GM19463 (cell line): ENCODE measurements around the gene FAF2.
A peak's percentile ranks its signal among the peaks of the same experiment; 100 is the strongest.
"Not testable (repeated sequence)": the region's sequence is repeated elsewhere in the genome, so short reads cannot be mapped to it uniquely, and the experiment has no call there.

Experiments used
- ATAC-seq: cut with Tn5 transposase; IDR thresholded peaks from one replicate; pipeline ENCODE4 v1.9.1; 2021; ENCODE audit warnings: mild to moderate bottlenecking, moderate library complexity; ENCODE audit not compliant: unreplicated experiment

Gene FAF2

DNA sequence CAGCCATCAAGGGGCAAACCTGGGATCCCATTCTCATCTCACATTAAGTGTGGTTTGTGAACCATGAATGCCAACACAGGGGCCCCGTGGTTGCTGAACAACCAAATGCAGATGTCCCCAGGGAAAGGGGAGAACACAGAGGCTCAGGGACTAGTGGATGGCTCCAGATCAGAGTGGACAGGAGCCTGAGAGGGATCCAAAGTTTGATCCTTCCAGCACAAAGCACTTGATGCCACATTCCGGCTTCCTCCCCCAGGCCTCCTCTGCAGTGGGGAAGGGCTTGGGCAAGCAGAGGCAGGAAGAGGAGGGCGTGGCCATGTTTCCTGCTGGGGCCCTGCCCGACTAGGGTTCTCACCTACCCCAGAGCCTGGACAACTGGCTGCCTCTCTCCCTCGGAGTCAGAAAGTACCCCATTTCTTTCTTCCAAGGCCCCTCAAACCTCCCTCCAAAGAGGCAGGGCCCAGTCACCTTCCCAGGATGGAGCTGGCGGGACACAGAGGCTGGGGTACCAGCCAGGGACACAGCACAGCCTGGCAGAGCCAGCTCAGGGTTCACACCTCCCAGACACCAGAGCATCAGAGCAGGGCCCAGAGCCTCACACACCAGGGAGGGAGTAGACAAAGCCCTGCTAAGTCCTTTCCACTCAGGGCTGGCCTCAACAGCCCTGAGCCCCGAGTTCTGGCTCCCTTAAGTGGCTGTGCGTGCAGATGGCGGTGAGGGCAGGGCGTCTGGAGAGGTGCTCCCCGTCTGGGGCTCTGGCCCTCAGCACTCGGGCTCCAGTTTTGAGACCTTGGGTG lies 93.4 kb downstream of the FAF2 start:
- no peak for ATAC-seq

DNA sequence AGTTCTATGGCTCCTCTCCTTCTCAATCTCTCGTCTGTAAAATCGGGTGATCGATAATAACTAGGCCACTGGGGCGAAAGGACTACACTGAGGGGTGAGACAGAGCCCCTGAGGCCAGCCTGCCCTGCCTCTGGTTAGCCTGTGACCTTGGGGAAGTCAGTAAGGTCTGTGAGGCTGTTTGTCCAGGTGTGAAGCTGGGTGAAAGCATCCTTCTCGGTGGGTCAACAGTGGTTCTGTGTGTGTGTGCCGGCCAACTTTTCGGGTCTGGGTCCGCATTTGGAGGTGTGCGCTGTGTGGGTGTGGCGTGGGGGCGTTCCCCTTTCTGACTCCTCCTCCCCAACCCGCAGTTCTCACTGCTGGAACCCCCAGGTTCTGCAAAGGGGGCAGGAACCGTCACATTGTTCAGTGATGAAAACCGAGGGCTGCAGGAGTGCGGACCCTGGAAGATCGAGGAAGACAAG lies 94.0 kb downstream of the FAF2 start:
- ATAC-seq, result no peak

DNA sequence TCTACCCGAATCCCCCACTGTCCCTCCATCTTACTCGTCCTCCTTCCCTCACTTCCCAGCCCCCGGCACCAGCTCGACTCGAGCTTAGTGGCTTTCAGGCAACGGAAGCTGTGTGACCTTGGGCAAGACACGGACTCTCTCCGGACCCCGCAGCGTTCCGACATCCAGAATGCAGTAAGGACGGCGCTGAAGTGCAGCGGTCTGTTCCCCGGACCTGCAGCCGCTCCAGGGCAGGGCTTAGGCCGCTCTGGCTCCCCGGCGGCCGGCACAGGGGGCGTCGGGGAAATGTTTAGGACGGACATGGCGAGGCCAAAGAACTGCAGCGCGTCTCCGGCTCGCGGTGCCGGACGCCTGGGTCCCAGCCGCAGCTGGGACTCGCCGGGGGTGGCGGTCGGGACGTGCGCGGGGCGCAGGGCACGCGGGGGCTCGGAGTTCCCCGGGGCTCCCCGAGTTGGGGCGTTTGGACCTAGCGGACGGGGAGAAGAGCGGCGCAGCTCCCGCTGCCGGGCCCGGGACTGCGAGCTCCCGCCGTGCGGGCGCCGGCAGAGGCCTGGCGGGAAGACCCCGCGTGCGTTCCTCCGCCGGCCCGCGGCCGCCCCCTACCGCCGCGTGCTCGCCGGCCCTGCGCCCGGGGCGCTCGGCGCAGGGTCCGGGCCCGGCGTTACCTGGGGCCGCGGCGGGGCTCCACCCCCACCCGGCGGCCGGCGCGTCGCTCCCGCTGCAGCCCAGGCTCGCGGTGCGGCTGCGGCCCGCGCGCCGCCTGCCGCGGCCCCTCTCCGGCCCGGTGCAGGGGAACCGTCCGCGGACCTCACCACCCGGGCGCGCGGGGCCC lies 94.6 kb downstream of the FAF2 start:
- ATAC-seq, result peak; percentile 52

DNA sequence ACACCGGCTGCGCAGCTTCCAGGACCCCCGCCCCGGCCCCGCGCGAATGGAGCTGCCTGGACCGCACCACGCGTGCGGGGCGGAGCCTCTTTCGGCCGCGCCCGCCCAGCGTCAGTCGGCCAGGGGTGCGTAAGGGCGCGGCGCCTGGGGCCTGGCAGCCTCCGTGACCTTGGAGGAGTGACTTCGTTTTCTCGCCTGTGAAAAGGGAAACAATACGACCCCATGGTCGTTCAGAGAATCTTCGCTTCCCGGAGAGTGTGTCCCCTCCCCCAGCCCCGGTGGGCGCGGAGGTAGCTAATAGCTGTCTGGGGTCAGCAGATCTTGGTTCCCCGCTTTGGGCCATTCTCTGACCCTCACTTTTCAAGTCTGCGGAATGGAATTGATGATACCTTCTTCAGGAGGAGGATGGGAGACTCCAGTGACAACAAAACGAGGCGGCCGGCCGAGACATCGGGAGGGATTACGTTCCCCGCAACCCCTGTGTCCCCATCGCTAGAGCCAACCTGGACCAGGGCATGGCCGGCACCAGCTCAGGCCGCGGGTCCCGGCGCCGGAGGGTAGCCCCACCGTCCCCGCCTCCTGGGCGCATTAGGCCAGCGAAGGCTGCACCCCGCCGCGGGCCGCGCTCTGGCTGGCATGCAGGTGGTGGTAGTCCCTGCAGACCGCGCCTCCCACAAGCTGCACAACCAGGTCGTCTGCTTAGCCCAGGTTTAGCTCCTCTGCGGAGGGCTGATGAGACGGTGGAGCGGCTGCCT lies 95.4 kb downstream of the FAF2 start:
- ATAC-seq, result peak; percentile 78

DNA sequence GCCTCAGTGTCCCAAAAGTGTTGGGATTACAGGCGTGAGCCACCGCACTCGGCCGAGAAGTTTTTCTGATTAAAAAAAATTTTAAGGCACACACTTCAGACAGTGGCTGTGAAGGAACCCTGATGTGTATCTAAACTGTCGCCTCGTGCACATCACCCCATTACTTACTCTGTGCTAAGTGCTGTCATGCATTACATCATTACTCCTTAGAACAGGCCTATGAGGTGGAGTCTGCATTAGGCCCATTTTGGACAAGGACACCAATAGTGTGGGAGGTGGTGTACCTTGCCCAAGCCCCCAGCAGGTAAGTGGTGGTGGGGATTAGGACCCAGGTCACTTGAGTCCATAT lies 97.2 kb downstream of the FAF2 start:
- ATAC-seq, result no peak

DNA sequence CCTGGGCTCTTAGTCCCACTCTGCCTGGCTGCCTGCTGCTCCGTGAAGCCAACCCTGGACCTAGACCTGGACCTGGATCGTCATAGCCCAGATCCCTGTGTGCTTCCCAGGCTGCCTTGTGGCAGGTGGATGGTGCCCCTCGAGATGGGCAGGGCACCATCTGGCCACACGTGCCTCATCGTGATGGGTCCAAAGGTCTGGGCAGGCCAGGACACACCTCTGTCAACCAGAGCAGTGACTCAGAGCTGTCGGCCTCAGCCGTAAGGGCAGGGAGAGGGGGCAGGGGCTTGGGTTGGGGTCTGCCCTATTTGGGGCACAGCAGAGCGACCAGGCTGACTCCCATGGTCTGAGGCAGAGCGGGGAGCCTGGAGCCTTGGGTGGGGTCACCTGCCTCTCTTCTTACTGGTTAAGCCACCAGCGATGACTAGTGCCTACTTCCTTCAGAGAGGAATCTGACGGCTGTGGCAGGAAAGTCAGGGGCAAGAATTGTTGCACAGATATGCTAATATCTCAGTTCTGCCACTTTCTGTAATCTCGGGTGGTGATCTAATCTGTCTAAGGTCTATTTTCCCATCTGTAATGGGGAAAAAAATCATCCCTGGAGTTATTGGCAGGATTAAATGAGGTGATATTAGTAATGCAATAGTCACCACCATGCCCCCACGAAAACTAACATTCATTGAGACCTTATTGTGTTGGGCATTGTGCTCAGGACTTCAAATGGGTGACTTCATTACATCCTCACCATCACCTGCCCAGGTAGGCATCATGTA lies 97.7 kb downstream of the FAF2 start:
- ATAC-seq, result no peak

DNA sequence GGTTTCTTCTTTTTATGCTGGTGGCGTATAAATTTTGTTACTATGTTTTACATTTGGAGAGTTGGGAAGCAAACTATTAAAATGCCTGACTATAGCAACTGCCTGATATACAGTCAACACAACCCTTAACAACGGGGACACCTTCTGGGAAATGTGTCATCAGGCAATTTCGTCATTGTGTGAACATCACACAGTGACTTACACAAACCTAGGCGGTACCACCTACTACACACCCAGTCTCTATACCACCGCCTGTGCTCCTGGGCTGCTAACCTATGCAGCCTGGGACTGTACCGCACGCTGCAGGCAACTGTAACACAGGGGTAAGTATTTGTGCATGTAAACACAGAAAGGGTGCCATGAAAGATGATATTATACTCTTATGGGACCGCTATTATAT lies 99.6 kb downstream of the FAF2 start:
- ATAC-seq, result no peak

DNA sequence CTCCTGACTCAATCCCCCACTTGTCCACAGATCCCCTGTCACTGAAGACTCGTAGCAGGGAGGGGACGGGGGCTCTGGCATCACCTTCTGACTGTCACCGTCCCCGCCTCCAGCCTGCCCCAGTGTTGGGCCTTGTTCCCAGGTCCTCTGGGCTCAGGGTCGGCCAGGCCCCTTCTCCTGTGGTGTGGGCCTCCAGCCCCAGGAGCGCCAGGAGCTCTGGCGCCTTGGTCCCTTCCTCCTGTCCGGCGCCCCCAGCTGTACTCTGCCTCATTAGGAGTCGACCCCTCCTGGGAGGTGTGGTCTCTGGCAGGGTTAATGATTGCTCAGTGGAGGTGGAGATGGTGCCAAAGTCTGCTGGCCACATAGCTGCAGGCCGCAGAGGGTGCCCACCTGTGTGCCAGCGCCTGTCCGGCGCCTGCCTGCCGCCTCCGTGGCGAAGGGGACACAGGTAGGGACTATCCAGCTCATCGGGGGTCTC lies 100.8 kb downstream of the FAF2 start, which contains the start of gene CDHR2:
CDHR2 (plus strand) TSS at position 376 of the 478 bp plus-strand sequence. CDS start 16,011 bp downstream, outside the sequence.
- ATAC-seq, result no peak

DNA sequence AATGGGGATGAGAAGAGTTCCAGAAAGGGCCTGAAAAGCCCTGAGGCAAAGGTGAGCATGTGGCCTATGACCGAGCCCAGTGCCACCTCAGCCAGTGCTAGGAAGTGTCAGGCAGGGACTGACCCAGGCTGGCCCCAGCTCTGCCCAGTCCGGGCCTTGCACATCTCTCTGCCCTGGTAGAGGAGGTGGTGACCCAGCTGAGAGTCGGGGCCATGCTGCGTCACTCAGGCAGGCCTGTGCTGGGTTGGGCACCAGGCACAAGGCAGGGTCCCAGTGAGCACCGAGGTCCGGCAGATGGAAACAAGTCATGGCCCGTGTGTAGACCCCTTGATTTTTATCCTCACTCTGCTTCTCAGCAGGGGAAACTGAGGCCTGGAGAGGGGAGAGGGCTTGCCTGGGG lies 101.7 kb downstream of the FAF2 start:
- no peak for ATAC-seq

DNA sequence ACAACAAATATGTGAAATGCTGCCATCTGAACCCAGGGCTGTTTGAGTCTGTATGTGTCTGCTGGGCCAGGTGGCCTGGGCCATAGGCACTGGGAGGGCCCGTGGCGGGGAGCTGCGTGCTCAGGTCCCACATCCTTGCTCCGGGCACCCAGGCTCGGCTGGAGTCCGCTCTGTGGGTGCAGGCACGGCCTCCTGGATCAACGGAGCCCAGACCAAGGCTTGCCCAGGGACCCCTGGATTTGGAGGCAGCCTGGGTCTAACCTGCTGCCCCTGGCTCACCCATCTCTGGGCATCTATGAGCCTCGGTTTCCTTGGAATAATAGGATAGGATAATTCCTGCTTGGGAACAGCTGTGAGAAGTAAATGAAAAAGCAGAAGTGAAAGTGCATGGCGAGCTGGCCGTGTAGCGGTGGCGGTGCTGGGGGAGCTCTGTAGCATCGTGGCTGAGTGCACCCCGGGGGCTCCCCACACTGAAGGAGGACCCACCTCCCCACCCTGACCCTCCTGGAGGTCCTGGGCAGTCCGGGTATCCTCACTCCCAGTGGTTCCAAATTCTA lies 102.2 kb downstream of the FAF2 start:
- no peak for ATAC-seq

DNA sequence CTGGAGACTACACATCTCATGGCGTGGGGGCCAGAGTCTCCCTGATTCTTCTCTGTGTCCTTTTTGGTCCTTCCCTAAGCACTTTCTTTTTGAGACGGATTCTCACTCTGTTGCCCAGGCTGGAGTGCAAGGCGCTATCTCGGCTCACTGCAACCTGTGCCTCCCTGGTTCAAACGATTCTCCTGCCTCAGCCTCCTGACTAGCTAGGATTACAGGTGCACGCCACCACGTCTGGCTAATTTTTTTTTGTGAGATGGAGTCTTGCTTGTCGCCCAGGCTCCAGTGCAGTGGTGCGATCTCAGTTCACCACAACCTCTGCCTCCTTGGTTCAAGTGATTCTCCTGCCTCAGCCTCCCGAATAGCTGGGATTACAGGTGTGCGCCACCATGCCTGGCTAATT lies 102.8 kb downstream of the FAF2 start:
- not testable (repeated sequence) for ATAC-seq

DNA sequence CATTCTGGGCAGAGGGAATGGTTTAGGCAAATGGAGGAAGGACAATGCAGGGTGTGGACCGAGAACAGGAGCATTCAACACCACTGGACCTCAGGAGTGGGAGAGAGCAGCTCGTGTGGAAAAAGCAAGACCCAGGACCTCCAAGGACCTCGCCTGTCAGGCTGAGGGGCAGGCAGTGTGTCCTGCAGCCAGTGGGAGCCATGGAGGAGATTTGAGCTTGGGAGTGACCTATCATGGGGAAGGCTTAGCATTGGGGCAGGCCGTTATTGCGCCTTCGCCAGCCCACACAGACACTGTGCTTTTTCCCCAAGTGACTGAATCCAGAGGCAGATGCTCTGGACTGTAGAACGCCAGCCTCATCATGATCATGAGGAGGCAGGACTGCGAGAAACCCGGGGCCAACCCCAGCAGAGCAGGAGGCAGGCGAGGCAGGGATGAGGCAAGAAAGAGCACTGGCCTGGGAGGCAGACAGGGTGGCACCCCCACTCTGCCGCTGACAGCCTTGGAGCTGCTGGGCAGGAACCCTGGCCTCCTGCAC lies 104.2 kb downstream of the FAF2 start:
- ATAC-seq, result no peak

DNA sequence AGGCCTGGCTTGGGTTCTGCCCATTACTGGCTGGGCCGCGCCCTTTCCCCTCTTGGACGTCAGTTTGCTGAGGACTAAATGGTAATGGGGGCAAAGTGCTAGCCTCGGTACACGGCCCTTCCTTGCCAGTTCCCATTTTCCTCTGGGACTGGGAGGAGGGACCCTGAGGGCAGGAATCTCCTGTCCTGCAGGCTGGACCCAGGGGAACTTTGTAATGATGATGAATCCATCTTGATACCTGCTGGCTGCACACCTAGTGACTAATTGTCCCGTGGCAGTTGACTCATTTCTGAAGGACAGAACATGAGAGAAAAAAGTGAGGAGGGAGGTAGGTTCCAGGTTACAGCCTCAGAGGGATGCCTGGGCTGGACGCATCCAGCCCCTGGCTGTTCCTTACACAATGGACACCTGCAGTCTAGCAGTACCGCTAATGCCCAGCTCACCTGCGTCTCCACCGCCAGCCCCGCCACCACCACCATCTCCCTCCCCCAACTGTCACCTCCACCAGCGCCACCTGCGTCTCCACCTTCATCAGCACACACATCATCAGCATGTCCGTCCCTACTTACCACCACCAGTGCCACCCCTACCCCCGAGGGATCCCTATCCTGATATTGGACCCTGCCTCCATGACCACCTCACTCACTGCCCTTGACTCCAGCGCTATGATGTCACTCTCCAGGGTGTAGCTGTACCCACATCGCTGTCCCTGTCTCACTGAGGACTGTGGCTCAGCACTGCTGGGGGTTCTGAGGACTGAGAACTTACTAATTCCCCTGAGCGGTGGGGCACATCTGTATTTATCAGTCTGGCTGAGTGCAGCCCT lies 105.3 kb downstream of the FAF2 start:
- no peak for ATAC-seq

DNA sequence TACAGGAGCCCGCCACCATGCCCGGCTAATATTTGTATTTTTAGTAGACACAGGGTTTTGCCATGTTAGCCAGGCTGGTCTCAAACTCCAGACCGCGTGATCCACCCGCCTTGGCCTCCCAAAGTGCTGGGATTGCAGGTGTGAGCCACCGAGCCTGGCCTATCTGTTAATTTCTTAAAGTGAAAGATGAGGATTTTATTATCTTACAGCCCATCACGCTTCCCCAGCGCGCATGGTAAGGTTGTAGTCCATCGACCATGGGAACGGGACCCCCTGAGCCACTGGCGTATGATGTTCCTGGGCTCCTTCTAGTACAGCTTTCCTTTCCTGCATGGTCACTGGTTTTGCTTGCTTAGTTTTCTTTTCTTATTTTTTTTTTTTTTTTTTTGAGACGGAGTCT lies 109.7 kb downstream of the FAF2 start:
- ATAC-seq, result no peak
